Measurements from ENCODE around the gene RIN3. TPM values are rescaled to one million over a fixed set of nuclear protein-coding genes. Genes with fewer than 3 reads are reported as not detected.

RIN3 gene
- total and polyA plus RNA-seq, 4 donors = 5.0 to 15.6 (median 9.0) TPM

DNA sequence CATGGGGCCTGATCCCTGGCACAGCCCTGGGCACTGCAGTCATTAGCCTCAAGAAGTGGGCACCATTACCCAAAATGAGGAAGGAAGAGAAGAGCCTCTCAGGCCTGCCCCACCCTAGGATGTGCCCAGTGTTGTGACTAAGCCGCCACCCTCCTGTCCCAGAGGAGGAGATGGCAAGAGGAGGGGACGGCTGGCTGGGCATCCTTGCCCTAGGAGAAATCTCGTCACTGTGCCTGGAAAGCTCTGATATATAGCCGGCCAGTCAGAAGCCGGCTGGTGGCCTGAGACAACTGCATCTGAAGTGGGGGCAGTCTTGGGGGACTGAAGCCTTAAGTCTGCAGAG lies 119.7 kb downstream of the RIN3 start:
- no peak for DNase-seq (ENCODE audit: low spot score)
- TF ChIP-seq FOXA2 (IDR thresholded peaks at IDR 0.05) (no peak), YY1 (IDR thresholded peaks at IDR 0.05) (no peak), RXRA (IDR thresholded peaks at IDR 0.05) (no peak), TAF1 (conservative IDR thresholded peaks at IDR 0.05) (no peak), EGR1 (IDR thresholded peaks at IDR 0.05; ENCODE audit: low read depth in 2 of 2) (no peak), HNF4A (conservative IDR thresholded peaks at IDR 0.05) (no peak), JUND (IDR thresholded peaks at IDR 0.05) (no peak), HNF4G (IDR thresholded peaks at IDR 0.05) (no peak), GABPA (IDR thresholded peaks at IDR 0.05 in 1 of 2, conservative IDR thresholded peaks at IDR 0.05 in 1 of 2) (no peak), NR2F2 (IDR thresholded peaks at IDR 0.05) (no peak), FOXA1 (IDR thresholded peaks at IDR 0.05) (no peak), SP1 (IDR thresholded peaks at IDR 0.05) (no peak)
- TF ChIP-seq, protein P1, sequence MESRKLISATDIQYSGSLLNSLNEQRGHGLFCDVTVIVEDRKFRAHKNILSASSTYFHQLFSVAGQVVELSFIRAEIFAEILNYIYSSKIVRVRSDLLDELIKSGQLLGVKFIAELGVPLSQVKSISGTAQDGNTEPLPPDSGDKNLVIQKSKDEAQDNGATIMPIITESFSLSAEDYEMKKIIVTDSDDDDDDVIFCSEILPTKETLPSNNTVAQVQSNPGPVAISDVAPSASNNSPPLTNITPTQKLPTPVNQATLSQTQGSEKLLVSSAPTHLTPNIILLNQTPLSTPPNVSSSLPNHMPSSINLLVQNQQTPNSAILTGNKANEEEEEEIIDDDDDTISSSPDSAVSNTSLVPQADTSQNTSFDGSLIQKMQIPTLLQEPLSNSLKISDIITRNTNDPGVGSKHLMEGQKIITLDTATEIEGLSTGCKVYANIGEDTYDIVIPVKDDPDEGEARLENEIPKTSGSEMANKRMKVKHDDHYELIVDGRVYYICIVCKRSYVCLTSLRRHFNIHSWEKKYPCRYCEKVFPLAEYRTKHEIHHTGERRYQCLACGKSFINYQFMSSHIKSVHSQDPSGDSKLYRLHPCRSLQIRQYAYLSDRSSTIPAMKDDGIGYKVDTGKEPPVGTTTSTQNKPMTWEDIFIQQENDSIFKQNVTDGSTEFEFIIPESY (IDR thresholded peaks at IDR 0.05) = no peak
- TF ChIP-seq, protein P2, sequence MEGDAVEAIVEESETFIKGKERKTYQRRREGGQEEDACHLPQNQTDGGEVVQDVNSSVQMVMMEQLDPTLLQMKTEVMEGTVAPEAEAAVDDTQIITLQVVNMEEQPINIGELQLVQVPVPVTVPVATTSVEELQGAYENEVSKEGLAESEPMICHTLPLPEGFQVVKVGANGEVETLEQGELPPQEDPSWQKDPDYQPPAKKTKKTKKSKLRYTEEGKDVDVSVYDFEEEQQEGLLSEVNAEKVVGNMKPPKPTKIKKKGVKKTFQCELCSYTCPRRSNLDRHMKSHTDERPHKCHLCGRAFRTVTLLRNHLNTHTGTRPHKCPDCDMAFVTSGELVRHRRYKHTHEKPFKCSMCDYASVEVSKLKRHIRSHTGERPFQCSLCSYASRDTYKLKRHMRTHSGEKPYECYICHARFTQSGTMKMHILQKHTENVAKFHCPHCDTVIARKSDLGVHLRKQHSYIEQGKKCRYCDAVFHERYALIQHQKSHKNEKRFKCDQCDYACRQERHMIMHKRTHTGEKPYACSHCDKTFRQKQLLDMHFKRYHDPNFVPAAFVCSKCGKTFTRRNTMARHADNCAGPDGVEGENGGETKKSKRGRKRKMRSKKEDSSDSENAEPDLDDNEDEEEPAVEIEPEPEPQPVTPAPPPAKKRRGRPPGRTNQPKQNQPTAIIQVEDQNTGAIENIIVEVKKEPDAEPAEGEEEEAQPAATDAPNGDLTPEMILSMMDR (IDR thresholded peaks at IDR 0.05; ENCODE audit: low read depth, low read length, missing input control) = no peak
- TF ChIP-seq, protein P3, sequence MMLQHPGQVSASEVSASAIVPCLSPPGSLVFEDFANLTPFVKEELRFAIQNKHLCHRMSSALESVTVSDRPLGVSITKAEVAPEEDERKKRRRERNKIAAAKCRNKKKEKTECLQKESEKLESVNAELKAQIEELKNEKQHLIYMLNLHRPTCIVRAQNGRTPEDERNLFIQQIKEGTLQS (IDR thresholded peaks at IDR 0.05) = no peak
- TF ChIP-seq, protein P4, sequence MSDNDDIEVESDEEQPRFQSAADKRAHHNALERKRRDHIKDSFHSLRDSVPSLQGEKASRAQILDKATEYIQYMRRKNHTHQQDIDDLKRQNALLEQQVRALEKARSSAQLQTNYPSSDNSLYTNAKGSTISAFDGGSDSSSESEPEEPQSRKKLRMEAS (IDR thresholded peaks at IDR 0.05) = no peak
- TF ChIP-seq, protein P5, sequence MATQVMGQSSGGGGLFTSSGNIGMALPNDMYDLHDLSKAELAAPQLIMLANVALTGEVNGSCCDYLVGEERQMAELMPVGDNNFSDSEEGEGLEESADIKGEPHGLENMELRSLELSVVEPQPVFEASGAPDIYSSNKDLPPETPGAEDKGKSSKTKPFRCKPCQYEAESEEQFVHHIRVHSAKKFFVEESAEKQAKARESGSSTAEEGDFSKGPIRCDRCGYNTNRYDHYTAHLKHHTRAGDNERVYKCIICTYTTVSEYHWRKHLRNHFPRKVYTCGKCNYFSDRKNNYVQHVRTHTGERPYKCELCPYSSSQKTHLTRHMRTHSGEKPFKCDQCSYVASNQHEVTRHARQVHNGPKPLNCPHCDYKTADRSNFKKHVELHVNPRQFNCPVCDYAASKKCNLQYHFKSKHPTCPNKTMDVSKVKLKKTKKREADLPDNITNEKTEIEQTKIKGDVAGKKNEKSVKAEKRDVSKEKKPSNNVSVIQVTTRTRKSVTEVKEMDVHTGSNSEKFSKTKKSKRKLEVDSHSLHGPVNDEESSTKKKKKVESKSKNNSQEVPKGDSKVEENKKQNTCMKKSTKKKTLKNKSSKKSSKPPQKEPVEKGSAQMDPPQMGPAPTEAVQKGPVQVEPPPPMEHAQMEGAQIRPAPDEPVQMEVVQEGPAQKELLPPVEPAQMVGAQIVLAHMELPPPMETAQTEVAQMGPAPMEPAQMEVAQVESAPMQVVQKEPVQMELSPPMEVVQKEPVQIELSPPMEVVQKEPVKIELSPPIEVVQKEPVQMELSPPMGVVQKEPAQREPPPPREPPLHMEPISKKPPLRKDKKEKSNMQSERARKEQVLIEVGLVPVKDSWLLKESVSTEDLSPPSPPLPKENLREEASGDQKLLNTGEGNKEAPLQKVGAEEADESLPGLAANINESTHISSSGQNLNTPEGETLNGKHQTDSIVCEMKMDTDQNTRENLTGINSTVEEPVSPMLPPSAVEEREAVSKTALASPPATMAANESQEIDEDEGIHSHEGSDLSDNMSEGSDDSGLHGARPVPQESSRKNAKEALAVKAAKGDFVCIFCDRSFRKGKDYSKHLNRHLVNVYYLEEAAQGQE (IDR thresholded peaks at IDR 0.05) = no peak
- Histone ChIP-seq H3K4me3 (ENCODE audit: low read depth in 1 of 3, low read length in 3 of 3) (no peak overlapping the region), H3K9ac (ENCODE audit: low read depth in 1 of 2, low read length in 2 of 2) (no peak overlapping the region), H3K36me3 (ENCODE audit: control insufficient read depth in 4 of 4, insufficient read depth in 3 of 4, low read depth in 1 of 4, low read length in 3 of 4) (no peaks in the 10 kb centered on the region), H3K27me3 (ENCODE audit: control insufficient read depth in 4 of 4, insufficient read depth in 4 of 4, low read length in 3 of 4) (no peaks in the 10 kb centered on the region), H3K9me3 (ENCODE audit: control insufficient read depth in 4 of 4, low read length in 3 of 4) (no peaks in the 10 kb centered on the region), H3K27ac (ENCODE audit: low read depth in 1 of 2, low read length in 2 of 2) (no peak overlapping the region), H3K4me1 (ENCODE audit: control insufficient read depth in 4 of 4, insufficient read depth in 4 of 4, low read length in 3 of 4) (peaks cover 0 to 4% (median 0%) of the 10 kb centered on the region in 4 donors)
- WGBS = 89% methylated on average over 5 of the region's 5 CpGs

DNA sequence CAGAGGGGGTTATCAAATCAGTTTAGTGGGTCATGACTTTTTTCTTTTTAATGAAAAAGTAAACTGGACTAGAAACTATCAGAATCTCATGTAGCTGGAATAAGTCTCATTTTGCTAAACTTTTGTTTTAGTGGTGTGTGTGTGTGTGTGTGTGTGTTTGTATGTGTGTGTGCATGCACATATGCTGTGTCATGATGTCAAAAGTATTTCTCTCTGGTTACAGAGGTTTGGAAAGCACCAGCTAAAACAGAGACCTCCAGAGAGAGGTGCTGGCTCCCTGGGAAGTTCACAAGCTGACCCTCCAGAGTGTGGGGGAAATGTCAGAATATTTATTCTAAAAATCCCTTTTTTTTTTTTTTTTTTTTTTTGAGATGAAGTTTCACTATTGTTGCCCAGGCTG lies 120.1 kb downstream of the RIN3 start:
- Histone ChIP-seq H3K36me3 (ENCODE audit: control insufficient read depth in 4 of 4, insufficient read depth in 3 of 4, low read depth in 1 of 4, low read length in 3 of 4) (no peaks in the 10 kb centered on the region), H3K9me3 (ENCODE audit: control insufficient read depth in 4 of 4, low read length in 3 of 4) (no peaks in the 10 kb centered on the region), H3K27me3 (ENCODE audit: control insufficient read depth in 4 of 4, insufficient read depth in 4 of 4, low read length in 3 of 4) (no peaks in the 10 kb centered on the region), H3K9ac (ENCODE audit: low read depth in 1 of 2, low read length in 2 of 2) (no peak overlapping the region), H3K4me3 (ENCODE audit: low read depth in 1 of 3, low read length in 3 of 3) (no peak overlapping the region), H3K4me1 (ENCODE audit: control insufficient read depth in 4 of 4, insufficient read depth in 4 of 4, low read length in 3 of 4) (peaks cover 0 to 4% (median 0%) of the 10 kb centered on the region in 4 donors), H3K27ac (ENCODE audit: low read depth in 1 of 2, low read length in 2 of 2) (no peak overlapping the region)
- DNase-seq (ENCODE audit: low spot score) = no peak
- no peak for TF ChIP-seq GABPA (IDR thresholded peaks at IDR 0.05 in 1 of 2, conservative IDR thresholded peaks at IDR 0.05 in 1 of 2)
- no peak for TF ChIP-seq FOXA1 (IDR thresholded peaks at IDR 0.05)
- TF ChIP-seq EGR1 (IDR thresholded peaks at IDR 0.05; ENCODE audit: low read depth in 2 of 2) = no peak
- TF ChIP-seq FOXA2 (IDR thresholded peaks at IDR 0.05) = no peak
- no peak for TF ChIP-seq JUND (IDR thresholded peaks at IDR 0.05)
- TF ChIP-seq TAF1 (conservative IDR thresholded peaks at IDR 0.05) = no peak
- TF ChIP-seq, protein P4 (IDR thresholded peaks at IDR 0.05) = no peak
- TF ChIP-seq HNF4G (IDR thresholded peaks at IDR 0.05) = no peak
- no peak for TF ChIP-seq RXRA (IDR thresholded peaks at IDR 0.05)
- TF ChIP-seq, protein P5 (IDR thresholded peaks at IDR 0.05) = no peak
- TF ChIP-seq, protein P1 (IDR thresholded peaks at IDR 0.05) = no peak
- TF ChIP-seq RAD21 (IDR thresholded peaks at IDR 0.05) = no peak
- TF ChIP-seq NR2F2 (IDR thresholded peaks at IDR 0.05) = no peak
- no peak for TF ChIP-seq SP1 (IDR thresholded peaks at IDR 0.05)

Measured in liver (tissue), 9 donors.